Fibroblast of the aortic adventitia (primary cell): Measurements from ENCODE around the gene YWHAG. TPM values are rescaled to one million over a fixed set of nuclear protein-coding genes. Genes with fewer than 3 reads are reported as not detected.
"Not testable (repeated sequence)": the region's sequence is repeated elsewhere in the genome, so short reads cannot be mapped to it uniquely, and the experiment has no call there.

ENCODE experiments used
- DNase-seq: peaks from one replicate; pipeline ENCODE4 v3.0.0-alpha.2; 2010; ENCODE audit warnings: low read depth
- H3K4me3 ChIP-seq: 2 replicates; pipeline ENCODE4 v1.5.1; 2011; ENCODE audit warnings: low read depth, mild to moderate bottlenecking, control low read depth, low read length, moderate library complexity
- CTCF ChIP-seq: IDR thresholded peaks from 2 replicates; pipeline ENCODE4 v1.5.1; 2011; ENCODE audit warnings: mild to moderate bottlenecking, low read length, control low read depth, inconsistent platforms; ENCODE audit not compliant: insufficient read depth
- total RNA-seq: library from RNA; depleted of rRNA; stranded (reverse); fragments of >200 nt; gene quantifications from 2 replicates; pipeline ENCODE4 v1.2.3, GENCODE V29; 2012; ENCODE audit warnings: low replicate concordance

Gene YWHAG
- total RNA-seq, 1 donor = 115 TPM

DNA sequence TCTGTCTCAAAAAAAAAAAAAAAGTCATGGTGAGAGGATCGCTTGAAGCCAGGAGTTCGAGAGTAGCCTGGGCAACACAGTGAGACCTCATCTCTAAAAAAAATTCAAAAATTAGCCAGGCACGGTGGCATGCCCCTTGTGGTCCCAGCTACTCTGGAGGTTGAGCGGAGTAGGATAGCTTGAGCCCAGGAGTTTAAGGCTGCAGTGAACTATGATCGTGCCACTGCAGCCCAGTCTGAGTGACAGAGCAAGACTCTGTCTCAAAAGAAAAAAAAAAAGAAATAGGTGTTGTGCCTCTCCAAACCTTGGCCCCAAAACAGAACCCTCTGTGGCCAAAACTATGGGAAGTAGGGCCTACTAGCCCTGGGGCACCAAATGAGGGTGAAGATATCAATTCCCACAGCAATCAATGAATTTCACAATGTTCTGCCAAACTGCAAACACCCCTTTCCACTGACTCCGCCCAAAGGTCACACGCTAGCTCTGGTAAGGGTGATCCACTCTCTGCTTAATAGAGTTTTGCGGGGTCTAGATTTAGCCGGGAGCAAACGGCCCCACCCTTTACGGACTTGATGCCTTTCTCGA lies 33.8 kb upstream of the YWHAG start:
- peak overlapping the region; percentile 42 for H3K4me3 ChIP-seq
- DNase-seq = no peak
- TF ChIP-seq CTCF = no peak

DNA sequence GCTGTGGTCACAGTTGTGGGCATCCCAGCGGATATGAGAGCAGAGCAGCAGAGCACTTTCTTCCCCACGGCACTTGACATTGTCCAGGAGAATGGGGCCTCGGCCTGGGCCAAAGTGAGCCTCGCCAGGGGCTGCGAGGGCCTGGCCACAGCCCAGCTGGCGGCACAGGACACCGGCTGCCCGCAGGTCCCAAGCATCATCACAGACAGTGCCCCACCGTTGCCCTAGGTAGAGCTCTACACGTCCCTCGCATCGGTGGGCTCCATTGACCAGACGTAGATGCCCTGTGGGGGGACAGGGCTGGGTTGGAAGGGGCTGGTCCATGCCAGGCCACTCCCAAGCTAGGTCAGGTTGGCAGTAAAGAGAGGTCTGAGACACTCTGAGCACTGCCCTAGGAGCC lies 31.3 kb upstream of the YWHAG start:
- no peak overlapping the region for H3K4me3 ChIP-seq
- no peak for TF ChIP-seq CTCF
- DNase-seq = no peak

- H3K4me3 ChIP-seq, DNase-seq: not testable (repeated sequence)
These were observed 29.0 kb upstream of the YWHAG start for GRCh38 chr7:76387789-76388188.

GRCh38 chr7:76386691-76387260 lies 28.0 kb upstream of the YWHAG start:
- no peak overlapping the region for H3K4me3 ChIP-seq
- DNase-seq = peak; percentile 52
- TF ChIP-seq CTCF = no peak

- no peak overlapping the region for H3K4me3 ChIP-seq
- DNase-seq = no peak
- TF ChIP-seq CTCF = no peak
These were observed 24.5 kb upstream of the YWHAG start for GRCh38 chr7:76383089-76383944.

- peak; percentile 29 for TF ChIP-seq CTCF
- no peak overlapping the region for H3K4me3 ChIP-seq
- no peak for DNase-seq
These were observed 23.0 kb upstream of the YWHAG start for GRCh38 chr7:76381814-76382213.

DNA sequence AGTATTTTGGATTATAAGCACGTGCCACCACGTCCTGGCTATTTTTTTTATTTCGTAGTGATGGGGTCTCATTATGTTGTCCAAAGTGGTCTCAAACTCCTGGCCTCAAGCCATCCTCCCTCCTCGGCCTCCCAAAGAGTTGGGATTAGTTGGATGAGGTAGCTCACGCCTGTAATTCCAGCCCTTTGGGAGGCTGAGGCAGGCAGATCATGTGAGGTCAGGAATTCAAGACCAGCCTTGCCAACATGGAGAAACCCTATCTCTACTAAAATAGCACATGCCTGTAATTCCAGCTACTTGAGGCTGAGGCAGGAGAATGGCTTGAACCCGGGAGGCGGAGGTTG lies 21.8 kb upstream of the YWHAG start:
- TF ChIP-seq CTCF = no peak
- no peak overlapping the region for H3K4me3 ChIP-seq
- peak; percentile 56 for DNase-seq
